ENCODE data around the gene HIF3A. TPM values are rescaled to one million over a fixed set of nuclear protein-coding genes. Genes with fewer than 3 reads are reported as not detected.
"Not testable (repeated sequence)": the region's sequence is repeated elsewhere in the genome, so short reads cannot be mapped to it uniquely, and the experiment has no call there.

The HIF3A gene
- total RNA-seq, 4 donors from 2014 or later, result 5.9 to 29.2 (median 13.9) TPM

DNA sequence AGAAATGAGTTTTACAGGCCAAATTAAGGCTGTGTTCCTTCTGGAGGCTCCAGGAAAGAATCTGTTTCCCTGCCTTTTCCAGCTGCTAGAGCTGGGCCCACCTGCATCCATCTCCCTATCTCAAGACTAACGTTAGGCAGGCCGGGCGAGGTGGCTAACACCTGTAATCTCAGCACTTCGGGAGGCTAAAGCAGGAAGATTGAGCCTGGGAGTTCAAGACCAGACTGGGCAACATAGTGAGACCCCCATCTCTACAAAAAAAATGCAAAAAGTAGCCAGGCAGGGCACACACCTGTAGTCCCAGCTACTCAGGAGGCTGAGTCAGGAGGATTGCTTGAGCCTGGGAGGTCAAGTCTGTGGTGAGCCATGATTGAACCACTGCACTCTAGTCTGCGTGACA is 14.6 kb downstream of the HIF3A start:
- TF ChIP-seq CTCF (IDR thresholded peaks at IDR 0.05 in 4 of 5, conservative IDR thresholded peaks at IDR 0.05 in 1 of 5), result no peak
- no peak for TF ChIP-seq POLR2A (IDR thresholded peaks at IDR 0.05)
- in situ Hi-C loops (cut with MboI; ENCODE audit: low sequenced_read_pairs in 4 of 4), result no loop called here
- ATAC-seq (no peak), DNase-seq (no peak)
- intact Hi-C loops (cut with DNase I; ENCODE audit: low total_unique reads), result no loop called here
- Histone ChIP-seq H3K36me3 (peaks cover 0 to 5% of the 10 kb centered on the region in 2 donors), H3K9me3 (no peaks in the 10 kb centered on the region), H3K27ac (no peak overlapping the region), H3K4me1 (no peaks in the 10 kb centered on the region), H3K27me3 (no peaks in the 10 kb centered on the region), H3K4me3 (no peak overlapping the region)

DNA sequence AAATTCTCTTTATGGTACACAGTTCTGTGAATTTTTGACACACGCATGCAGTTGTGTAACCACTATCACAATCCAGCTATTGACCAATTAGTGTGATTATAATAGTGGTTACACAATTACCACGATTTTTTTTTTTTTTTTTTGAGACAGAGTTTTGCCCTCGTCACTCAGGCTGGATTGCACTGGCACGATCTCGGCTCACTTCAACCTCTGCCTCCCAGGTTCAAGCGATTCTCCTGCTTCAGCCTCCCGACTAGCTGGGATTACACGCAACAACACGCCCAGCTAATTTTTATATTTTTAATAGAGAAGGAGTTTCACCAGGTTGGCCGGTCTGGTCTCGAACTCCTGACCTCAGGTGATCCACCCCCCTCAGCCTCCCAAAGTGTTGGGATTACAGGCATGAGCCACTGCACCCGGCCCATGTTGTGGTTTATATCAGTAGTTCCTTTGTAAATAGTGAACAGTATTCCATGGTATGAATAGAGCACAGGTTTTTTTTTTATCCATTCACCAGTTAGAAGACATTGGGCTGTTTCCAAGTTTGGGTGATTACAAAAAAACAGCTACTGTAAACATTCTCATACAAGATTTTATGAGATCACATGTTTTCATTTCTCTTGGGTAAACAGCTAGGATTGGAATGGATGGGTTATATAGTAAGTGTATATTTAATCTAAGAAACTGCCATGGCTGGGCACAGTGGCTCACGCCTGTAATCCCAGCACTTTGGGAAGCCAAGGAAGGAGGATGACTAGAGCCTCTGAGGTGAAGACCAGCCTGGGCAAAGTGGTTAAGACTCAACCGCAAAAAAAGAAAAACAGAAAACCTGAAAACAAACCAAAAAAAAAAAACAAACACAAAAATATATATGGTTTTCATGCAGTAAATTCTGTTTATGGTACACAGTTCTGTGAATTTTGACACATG is 17.0 kb downstream of the HIF3A start:
- H3K9me3 ChIP-seq; H3K4me1 ChIP-seq; DNase-seq; H3K36me3 ChIP-seq; intact Hi-C loops (cut with DNase I; ENCODE audit: low total_unique reads); ATAC-seq; H3K27me3 ChIP-seq; in situ Hi-C loops (cut with MboI; ENCODE audit: low sequenced_read_pairs in 4 of 4); H3K27ac ChIP-seq; H3K4me3 ChIP-seq: not testable (repeated sequence)

- no peaks in the 10 kb centered on the region for H3K9me3 ChIP-seq
- peaks cover 0 to under 1% of the 10 kb centered on the region in 2 donors for H3K36me3 ChIP-seq
- TF ChIP-seq POLR2A (IDR thresholded peaks at IDR 0.05), result no peak
- TF ChIP-seq CTCF (IDR thresholded peaks at IDR 0.05 in 4 of 5, conservative IDR thresholded peaks at IDR 0.05 in 1 of 5), result no peak
- no peak for DNase-seq
- ATAC-seq, result no peak
- intact Hi-C loops (cut with DNase I; ENCODE audit: low total_unique reads), result no loop called here
- in situ Hi-C loops (cut with MboI; ENCODE audit: low sequenced_read_pairs in 4 of 4), result no loop called here
- H3K4me1 ChIP-seq, result no peaks in the 10 kb centered on the region
- no peaks in the 10 kb centered on the region for H3K27me3 ChIP-seq
- H3K27ac ChIP-seq, result no peak overlapping the region
- H3K4me3 ChIP-seq, result no peak overlapping the region
These were observed 20.5 kb downstream of the HIF3A start for GRCh38 chr19:46317339-46317738.

DNA sequence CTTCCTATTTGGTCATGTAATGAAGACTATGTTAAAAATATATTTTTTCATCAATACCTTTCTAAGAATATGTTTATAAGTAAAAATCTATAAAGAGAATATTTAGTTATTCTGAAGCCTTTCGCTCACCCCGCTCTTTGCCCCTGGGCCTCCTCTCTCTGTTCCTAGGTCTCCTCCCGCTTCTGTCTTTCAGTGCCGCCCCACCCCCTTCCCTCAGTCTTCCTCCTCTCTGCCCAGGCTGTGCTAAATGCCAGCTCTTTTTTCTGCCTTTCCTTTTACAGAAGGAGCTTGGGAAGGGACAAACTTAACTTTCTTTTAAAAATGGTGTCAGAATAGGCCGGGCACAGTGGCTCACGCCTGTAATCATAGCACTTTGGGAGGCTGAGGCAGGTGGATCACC is 22.8 kb downstream of the HIF3A start:
- TF ChIP-seq POLR2A (IDR thresholded peaks at IDR 0.05) (no peak), CTCF (IDR thresholded peaks at IDR 0.05 in 4 of 5, conservative IDR thresholded peaks at IDR 0.05 in 1 of 5) (no peak)
- DNase-seq, result no peak
- Histone ChIP-seq H3K27ac (no peak overlapping the region), H3K36me3 (peaks cover 0 to 3% of the 10 kb centered on the region in 2 donors), H3K27me3 (no peaks in the 10 kb centered on the region), H3K9me3 (no peaks in the 10 kb centered on the region), H3K4me3 (no peak overlapping the region), H3K4me1 (no peaks in the 10 kb centered on the region)
- intact Hi-C loops (cut with DNase I; ENCODE audit: low total_unique reads) (no loop called here), in situ Hi-C loops (cut with MboI; ENCODE audit: low sequenced_read_pairs in 4 of 4) (no loop called here)
- no peak for ATAC-seq

DNA sequence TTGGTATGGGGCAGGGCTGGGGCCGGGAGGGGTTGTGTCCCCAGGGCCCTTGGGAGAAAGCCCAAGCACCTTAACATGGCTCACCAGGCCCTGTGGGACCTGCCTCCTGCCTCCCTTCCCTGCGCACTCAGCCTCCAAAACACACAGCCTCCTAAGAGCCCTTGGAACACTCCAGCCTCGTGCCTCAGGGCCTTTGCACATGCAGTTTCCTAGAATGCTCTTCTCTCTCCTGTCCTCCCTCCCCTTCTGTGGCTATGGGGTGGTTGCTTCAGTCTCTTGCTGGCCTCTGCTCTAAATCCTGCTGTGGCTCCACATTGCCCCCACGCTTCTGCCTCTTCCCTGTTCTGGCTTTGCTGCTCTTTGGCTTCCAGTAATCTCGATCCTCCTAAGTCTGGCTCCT is 23.7 kb downstream of the HIF3A start:
- no peaks in the 10 kb centered on the region for H3K27me3 ChIP-seq
- H3K4me1 ChIP-seq, result no peaks in the 10 kb centered on the region
- no peak for TF ChIP-seq CTCF (IDR thresholded peaks at IDR 0.05 in 4 of 5, conservative IDR thresholded peaks at IDR 0.05 in 1 of 5)
- TF ChIP-seq POLR2A (IDR thresholded peaks at IDR 0.05), result no peak
- no peak for ATAC-seq
- H3K4me3 ChIP-seq, result no peak overlapping the region
- no peak overlapping the region for H3K27ac ChIP-seq
- no peak for DNase-seq
- intact Hi-C loops (cut with DNase I; ENCODE audit: low total_unique reads) (no loop called here), in situ Hi-C loops (cut with MboI; ENCODE audit: low sequenced_read_pairs in 4 of 4) (no loop called here)
- peaks cover 0 to 3% of the 10 kb centered on the region in 2 donors for H3K36me3 ChIP-seq
- no peaks in the 10 kb centered on the region for H3K9me3 ChIP-seq
